Neural crest cell (in vitro differentiated cells): Measurements from ENCODE around the gene SLC27A4. TPM values are rescaled to one million over a fixed set of nuclear protein-coding genes. Genes with fewer than 3 reads are reported as not detected.

Experiments used
- DNase-seq: peaks from one replicate; pipeline ENCODE4 v3.0.0; 2021; ENCODE audit warnings: low read depth, mixed read lengths, low spot score
- H3K27ac Mint-ChIP-seq: one replicate; pipeline ENCODE4 v1.8.0; 2021; ENCODE audit warnings: mild to moderate bottlenecking, mixed read lengths; ENCODE audit not compliant: unreplicated experiment
- H3K27me3 Mint-ChIP-seq: 2 replicates; pipeline ENCODE4 v1.8.0; 2021; ENCODE audit warnings: low read depth, mild to moderate bottlenecking, mixed read lengths
- H3K36me3 Mint-ChIP-seq: 2 replicates; pipeline ENCODE4 v1.8.0; 2021; ENCODE audit warnings: low read depth, mild to moderate bottlenecking, mixed read lengths
- H3K4me1 Mint-ChIP-seq: 2 replicates; pipeline ENCODE4 v1.8.0; 2021; ENCODE audit warnings: mixed read lengths
- H3K4me3 Mint-ChIP-seq: one replicate; pipeline ENCODE4 v1.8.0; 2021; ENCODE audit warnings: mild to moderate bottlenecking, mixed read lengths
- H3K9me3 Mint-ChIP-seq: 2 replicates; pipeline ENCODE4 v1.8.0; 2021; ENCODE audit warnings: mixed read lengths
- total RNA-seq: library from RNA; stranded (reverse); gene quantifications from 2 replicates; pipeline ENCODE4 v1.2.1, GENCODE V29; 2021
- TF ChIP-seq, protein P1 (sequence below): fragments of 200-600 bp; sonication (generic); conservative IDR thresholded peaks from 2 replicates; pipeline ENCODE4 v1.5.0; 2021; ENCODE audit warnings: antibody characterized with exemption, mild to moderate bottlenecking

The SLC27A4 gene
- total RNA-seq, 1 donor from 2014 or later: 45.6 TPM

DNA sequence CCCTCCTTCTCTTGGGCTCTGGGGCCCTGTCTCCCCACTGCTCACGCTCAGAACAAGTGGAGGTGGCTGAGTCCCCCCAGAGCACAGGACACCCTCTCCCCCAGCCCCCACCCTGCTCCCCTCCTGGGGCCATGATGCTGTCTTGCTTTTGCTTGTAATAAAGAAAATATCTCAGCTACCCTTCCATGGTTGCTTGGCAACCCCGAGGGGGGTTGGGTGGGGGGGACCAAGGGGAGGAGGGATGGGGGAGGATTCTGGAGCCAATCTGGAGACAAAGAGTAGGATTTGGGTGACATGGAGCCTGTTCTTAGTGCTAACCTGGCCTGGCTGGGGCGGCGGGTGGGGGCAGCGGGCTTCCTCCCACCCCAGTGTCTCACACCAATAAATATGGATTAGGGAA is 64.2 kb downstream of the SLC27A4 start:
- Mint-ChIP-seq H3K9me3 (no peaks in the 10 kb centered on the region), H3K36me3 (no peaks in the 10 kb centered on the region), H3K4me3 (peak overlapping the region; percentile 83), H3K4me1 (peaks cover 56% of the 10 kb centered on the region), H3K27ac (peak overlapping the region; percentile 97), H3K27me3 (peaks cover 11% of the 10 kb centered on the region)
- TF ChIP-seq, protein P1, sequence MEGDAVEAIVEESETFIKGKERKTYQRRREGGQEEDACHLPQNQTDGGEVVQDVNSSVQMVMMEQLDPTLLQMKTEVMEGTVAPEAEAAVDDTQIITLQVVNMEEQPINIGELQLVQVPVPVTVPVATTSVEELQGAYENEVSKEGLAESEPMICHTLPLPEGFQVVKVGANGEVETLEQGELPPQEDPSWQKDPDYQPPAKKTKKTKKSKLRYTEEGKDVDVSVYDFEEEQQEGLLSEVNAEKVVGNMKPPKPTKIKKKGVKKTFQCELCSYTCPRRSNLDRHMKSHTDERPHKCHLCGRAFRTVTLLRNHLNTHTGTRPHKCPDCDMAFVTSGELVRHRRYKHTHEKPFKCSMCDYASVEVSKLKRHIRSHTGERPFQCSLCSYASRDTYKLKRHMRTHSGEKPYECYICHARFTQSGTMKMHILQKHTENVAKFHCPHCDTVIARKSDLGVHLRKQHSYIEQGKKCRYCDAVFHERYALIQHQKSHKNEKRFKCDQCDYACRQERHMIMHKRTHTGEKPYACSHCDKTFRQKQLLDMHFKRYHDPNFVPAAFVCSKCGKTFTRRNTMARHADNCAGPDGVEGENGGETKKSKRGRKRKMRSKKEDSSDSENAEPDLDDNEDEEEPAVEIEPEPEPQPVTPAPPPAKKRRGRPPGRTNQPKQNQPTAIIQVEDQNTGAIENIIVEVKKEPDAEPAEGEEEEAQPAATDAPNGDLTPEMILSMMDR: no peak
- no peak for DNase-seq

- peaks cover 6% of the 10 kb centered on the region for H3K27me3 Mint-ChIP-seq
- H3K4me1 Mint-ChIP-seq: peaks cover 63% of the 10 kb centered on the region
- H3K27ac Mint-ChIP-seq: peak overlapping the region; percentile 97
- no peak for DNase-seq
- H3K9me3 Mint-ChIP-seq: no peaks in the 10 kb centered on the region
- peak overlapping the region; percentile 83 for H3K4me3 Mint-ChIP-seq
- no peaks in the 10 kb centered on the region for H3K36me3 Mint-ChIP-seq
- TF ChIP-seq, protein P1: no peak
These were observed 64.9 kb downstream of the SLC27A4 start for GRCh38 chr9:128405077-128405779.

DNA sequence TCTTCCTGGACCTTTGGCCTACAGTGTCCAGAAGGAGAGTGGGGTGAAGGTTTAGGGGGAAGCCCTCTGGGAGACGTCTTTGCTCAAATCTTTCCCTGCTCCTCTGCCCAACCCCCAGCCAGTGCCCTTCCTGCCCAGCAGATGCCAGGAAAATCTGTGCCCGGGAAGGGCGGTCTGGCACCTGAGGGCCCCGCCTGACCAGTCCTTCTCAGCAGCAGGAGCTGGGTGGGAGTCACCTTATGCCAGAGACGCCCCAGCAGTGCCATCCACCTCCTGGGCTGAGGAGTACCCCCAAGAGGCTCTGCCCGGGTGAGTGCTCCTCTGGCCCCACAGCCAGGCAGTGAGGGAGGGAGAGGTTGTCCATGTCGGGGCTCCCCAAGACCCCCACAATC is 65.4 kb downstream of the SLC27A4 start:
- Mint-ChIP-seq H3K9me3 (no peaks in the 10 kb centered on the region), H3K4me1 (peaks cover 64% of the 10 kb centered on the region), H3K27ac (peak overlapping the region; percentile 97), H3K36me3 (no peaks in the 10 kb centered on the region), H3K27me3 (peaks cover 6% of the 10 kb centered on the region), H3K4me3 (no peak overlapping the region)
- no peak for DNase-seq
- TF ChIP-seq, protein P1: no peak

DNA sequence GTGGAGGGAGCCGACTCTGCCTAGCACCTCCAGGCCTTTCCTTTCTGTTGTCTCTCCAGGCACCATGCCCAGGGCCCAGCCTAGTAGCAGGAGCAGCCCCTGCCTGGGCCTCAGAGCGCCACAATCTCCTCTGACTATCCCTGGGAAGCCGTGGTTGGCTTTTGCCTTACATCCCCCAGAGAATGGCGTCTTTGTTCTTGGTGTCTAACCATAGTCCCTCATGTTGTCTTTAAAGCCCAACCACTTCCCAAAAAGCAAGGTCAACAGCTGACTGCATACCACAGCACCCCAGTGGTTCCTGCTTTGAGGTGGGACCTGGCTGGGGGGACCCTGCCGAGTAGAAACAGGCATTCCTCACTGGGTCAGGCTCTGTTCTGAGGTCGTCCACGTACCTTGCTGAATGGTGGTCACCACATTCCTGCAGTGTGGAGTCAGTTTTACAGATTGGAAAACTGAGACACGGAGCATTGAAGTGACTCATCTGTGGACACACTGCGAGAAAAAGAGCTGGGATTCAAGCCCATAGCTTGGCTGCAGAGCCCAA is 66.6 kb downstream of the SLC27A4 start:
- Mint-ChIP-seq H3K27ac (peak overlapping the region; percentile 59), H3K36me3 (no peaks in the 10 kb centered on the region), H3K27me3 (peaks cover 4% of the 10 kb centered on the region), H3K9me3 (no peaks in the 10 kb centered on the region), H3K4me3 (peak overlapping the region; percentile 58), H3K4me1 (peaks cover 68% of the 10 kb centered on the region)
- DNase-seq: no peak
- TF ChIP-seq, protein P1: no peak

DNA sequence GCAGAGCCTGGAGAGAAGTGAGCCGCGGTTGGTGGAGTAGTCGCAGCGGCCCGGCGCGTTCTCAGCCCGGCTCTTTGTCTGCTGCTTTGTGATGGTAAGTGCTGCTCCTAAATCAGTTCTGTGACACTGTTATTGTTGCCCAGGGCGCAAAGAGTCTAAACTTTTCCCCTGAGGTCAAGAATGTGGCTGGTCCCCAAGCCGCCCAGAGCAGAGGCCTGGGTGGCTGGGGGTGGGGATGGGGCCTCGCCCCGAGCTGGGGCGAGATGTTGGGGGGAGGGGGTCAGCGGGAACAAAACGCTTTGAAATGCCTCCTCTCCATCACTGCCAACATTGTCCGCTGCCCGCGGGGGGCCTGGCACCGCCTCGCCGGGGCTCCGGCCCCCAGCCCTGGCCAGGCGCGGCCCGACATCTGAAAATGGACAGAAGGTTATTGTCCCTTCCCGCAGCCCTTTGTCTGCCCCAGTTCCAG is 68.7 kb downstream of the SLC27A4 start:
- H3K4me1 Mint-ChIP-seq: peaks cover 74% of the 10 kb centered on the region
- DNase-seq: peak; percentile 75
- TF ChIP-seq, protein P1: no peak
- no peaks in the 10 kb centered on the region for H3K36me3 Mint-ChIP-seq
- H3K4me3 Mint-ChIP-seq: peak overlapping the region; percentile 88
- H3K9me3 Mint-ChIP-seq: no peaks in the 10 kb centered on the region
- peaks cover 8% of the 10 kb centered on the region for H3K27me3 Mint-ChIP-seq
- peak overlapping the region; percentile 100 for H3K27ac Mint-ChIP-seq
